OCI-LY1 (cell line): Measurements from ENCODE around the gene VDAC1.

Experiments
- H2AFZ ChIP-seq: fragments of 200-600 bp; sonication (generic), shearing (Covaris generic); 2 replicates; pipeline ENCODE4 v1.6.0; 2014; ENCODE audit warnings: antibody characterized with exemption, mild to moderate bottlenecking, low read length
- H3F3A ChIP-seq: fragments of 200-600 bp; sonication (generic), shearing (Covaris generic); 2 replicates; pipeline ENCODE4 v1.6.0; 2014; ENCODE audit warnings: mild to moderate bottlenecking, antibody characterized with exemption, low read length, moderate library complexity; ENCODE audit not compliant: insufficient read depth
- H3K27ac ChIP-seq: fragments of 200-600 bp; sonication (generic); 2 replicates; pipeline ENCODE4 v1.5.1; 2014; ENCODE audit warnings: low read length, mixed run types, mild to moderate bottlenecking, low read depth; ENCODE audit not compliant: poor library complexity, severe bottlenecking
- H3K27me3 ChIP-seq: fragments of 200-600 bp; sonication (generic); 2 replicates; pipeline ENCODE4 v1.6.0; 2014; ENCODE audit warnings: antibody characterized with exemption, mild to moderate bottlenecking, low read length, moderate library complexity; ENCODE audit not compliant: insufficient read depth
- H3K36me3 ChIP-seq: fragments of 200-600 bp; sonication (generic); 2 replicates; pipeline ENCODE4 v1.6.1; 2014; ENCODE audit warnings: mild to moderate bottlenecking, antibody characterized with exemption, low read length, moderate library complexity, mixed read lengths; ENCODE audit not compliant: insufficient read depth
- H3K4me1 ChIP-seq: fragments of 200-600 bp; sonication (generic); 2 replicates; pipeline ENCODE4 v1.5.1; 2014; ENCODE audit warnings: mild to moderate bottlenecking, low read length, moderate library complexity; ENCODE audit not compliant: insufficient read depth, severe bottlenecking
- H3K4me2 ChIP-seq: fragments of 200-600 bp; sonication (generic), shearing (Covaris generic); 2 replicates; pipeline ENCODE4 v1.6.1; 2014; ENCODE audit warnings: low read length
- H3K4me3 ChIP-seq: fragments of 200-600 bp; sonication (generic); 2 replicates; pipeline ENCODE4 v1.5.1; 2014; ENCODE audit warnings: low read length, low read depth, mild to moderate bottlenecking, mixed read lengths; ENCODE audit not compliant: poor library complexity, severe bottlenecking
- H3K79me2 ChIP-seq: fragments of 200-600 bp; shearing (Covaris generic); 2 replicates; pipeline ENCODE4 v1.6.1; 2016; ENCODE audit warnings: mixed run types, low read length, mixed read lengths; ENCODE audit not compliant: insufficient read depth
- H3K9ac ChIP-seq: fragments of 200-600 bp; sonication (generic), shearing (Covaris generic); 2 replicates; pipeline ENCODE4 v1.6.1; 2014; ENCODE audit warnings: mild to moderate bottlenecking, low read length, mixed read lengths
- H3K9me2 ChIP-seq: fragments of 200-600 bp; sonication (generic), shearing (Covaris generic); 2 replicates; pipeline ENCODE4 v1.6.1; 2014; ENCODE audit warnings: low read depth, mild to moderate bottlenecking, low read length, mixed read lengths
- H3K9me3 ChIP-seq: fragments of 200-600 bp; shearing (Covaris generic); 2 replicates; pipeline ENCODE4 v1.6.1; 2014; ENCODE audit warnings: low read length, mixed read lengths
- H4K20me1 ChIP-seq: fragments of 200-600 bp; sonication (generic), shearing (Covaris generic); 2 replicates; pipeline ENCODE4 v1.6.0; 2016; ENCODE audit warnings: mild to moderate bottlenecking, low read length; ENCODE audit not compliant: insufficient read depth
- EZH2 ChIP-seq: fragments of 200-600 bp; sonication (generic), shearing (Covaris generic); IDR thresholded peaks from 2 replicates; pipeline ENCODE4 v1.8.0; 2017; ENCODE audit warnings: borderline replicate concordance, mixed run types, mild to moderate bottlenecking, antibody characterized with exemption, low read length, moderate library complexity, mixed read lengths
- TF ChIP-seq, protein P1 (sequence below): fragments of 200-600 bp; sonication (generic), shearing (Covaris generic); IDR thresholded peaks from 2 replicates; pipeline ENCODE4 v1.5.1; 2017; ENCODE audit warnings: mild to moderate bottlenecking, antibody characterized with exemption, low read length, moderate library complexity, mixed read lengths

Gene VDAC1

DNA sequence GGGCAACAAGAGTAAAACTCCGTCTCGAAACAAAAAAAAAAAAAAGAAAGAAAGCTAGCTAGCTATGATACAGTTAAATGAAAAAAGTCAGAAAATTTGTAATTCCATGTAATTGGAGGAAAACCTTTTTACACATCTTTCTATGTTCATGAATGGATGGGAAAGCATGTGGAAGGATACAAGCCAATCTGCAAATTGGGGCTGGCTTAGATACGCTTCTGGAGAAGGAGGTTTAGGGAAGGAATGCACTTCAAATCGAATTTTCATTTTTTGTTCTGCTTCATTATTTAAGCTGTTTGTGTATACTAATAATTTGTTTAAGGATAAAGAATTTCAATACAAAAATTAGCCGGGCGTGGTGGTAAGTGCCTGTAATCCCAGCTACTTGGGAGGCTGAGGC, 6.7 kb downstream of the VDAC1 start:
- H3K4me3 ChIP-seq, result no peak overlapping the region
- no peak overlapping the region for H2AFZ ChIP-seq
- H3K4me1 ChIP-seq, result peaks cover 82% of the 10 kb centered on the region
- H3K27me3 ChIP-seq, result no peaks in the 10 kb centered on the region
- peaks cover 28% of the 10 kb centered on the region for H3K36me3 ChIP-seq
- H3K9ac ChIP-seq, result no peak overlapping the region
- TF ChIP-seq EZH2, result no peak
- TF ChIP-seq, protein P1, sequence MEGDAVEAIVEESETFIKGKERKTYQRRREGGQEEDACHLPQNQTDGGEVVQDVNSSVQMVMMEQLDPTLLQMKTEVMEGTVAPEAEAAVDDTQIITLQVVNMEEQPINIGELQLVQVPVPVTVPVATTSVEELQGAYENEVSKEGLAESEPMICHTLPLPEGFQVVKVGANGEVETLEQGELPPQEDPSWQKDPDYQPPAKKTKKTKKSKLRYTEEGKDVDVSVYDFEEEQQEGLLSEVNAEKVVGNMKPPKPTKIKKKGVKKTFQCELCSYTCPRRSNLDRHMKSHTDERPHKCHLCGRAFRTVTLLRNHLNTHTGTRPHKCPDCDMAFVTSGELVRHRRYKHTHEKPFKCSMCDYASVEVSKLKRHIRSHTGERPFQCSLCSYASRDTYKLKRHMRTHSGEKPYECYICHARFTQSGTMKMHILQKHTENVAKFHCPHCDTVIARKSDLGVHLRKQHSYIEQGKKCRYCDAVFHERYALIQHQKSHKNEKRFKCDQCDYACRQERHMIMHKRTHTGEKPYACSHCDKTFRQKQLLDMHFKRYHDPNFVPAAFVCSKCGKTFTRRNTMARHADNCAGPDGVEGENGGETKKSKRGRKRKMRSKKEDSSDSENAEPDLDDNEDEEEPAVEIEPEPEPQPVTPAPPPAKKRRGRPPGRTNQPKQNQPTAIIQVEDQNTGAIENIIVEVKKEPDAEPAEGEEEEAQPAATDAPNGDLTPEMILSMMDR, result no peak
- H3K79me2 ChIP-seq, result peaks cover 82% of the 10 kb centered on the region
- H4K20me1 ChIP-seq, result no peaks in the 10 kb centered on the region
- no peak overlapping the region for H3K27ac ChIP-seq
- H3F3A ChIP-seq, result 0 out of 2 replicates have a peak, but pooled peaks cover 4% of the 10 kb centered on the region
- H3K9me2 ChIP-seq, result no peaks in the 10 kb centered on the region
- no peak overlapping the region for H3K4me2 ChIP-seq
- no peaks in the 10 kb centered on the region for H3K9me3 ChIP-seq

DNA sequence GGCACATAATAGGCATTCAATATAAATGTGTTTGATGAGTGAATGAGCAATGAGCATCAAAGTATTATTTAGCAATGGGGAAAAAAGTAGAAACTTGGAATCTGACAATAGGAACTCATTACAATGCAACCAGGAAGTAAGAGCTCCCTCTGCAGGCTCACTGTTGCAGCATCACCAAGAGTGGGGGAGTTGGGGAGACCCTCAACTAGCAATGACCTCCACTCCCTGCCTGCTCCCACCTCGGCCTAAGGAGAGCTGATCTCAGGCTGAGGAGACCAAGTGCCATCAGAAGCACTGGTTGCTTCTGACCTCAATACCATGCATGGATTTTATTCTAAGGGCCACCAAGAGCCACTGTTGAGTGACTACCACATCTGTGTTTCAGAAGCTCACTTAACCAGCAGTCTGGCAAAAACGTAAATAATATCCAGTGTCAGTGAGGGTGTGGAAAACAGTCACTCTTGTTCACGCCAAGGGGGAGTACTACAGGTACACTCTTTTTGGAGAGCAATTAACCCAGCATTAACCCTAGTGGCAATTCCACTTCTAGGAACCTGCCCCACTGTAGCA, 8.0 kb downstream of the VDAC1 start:
- no peaks in the 10 kb centered on the region for H3K9me2 ChIP-seq
- 0 out of 2 replicates have a peak, but pooled peaks cover 4% of the 10 kb centered on the region for H3F3A ChIP-seq
- H3K9me3 ChIP-seq, result no peaks in the 10 kb centered on the region
- H3K4me2 ChIP-seq, result peak overlapping the region; percentile 59; the same call in 1 of the 2 replicates
- peaks cover 77% of the 10 kb centered on the region for H3K79me2 ChIP-seq
- no peaks in the 10 kb centered on the region for H4K20me1 ChIP-seq
- peaks cover 82% of the 10 kb centered on the region for H3K4me1 ChIP-seq
- peaks cover 16% of the 10 kb centered on the region for H3K36me3 ChIP-seq
- H3K27ac ChIP-seq, result peak overlapping the region; percentile 2
- peak overlapping the region; percentile 14 for H3K4me3 ChIP-seq
- H3K27me3 ChIP-seq, result no peaks in the 10 kb centered on the region
- no peak for TF ChIP-seq EZH2
- TF ChIP-seq, protein P1, result peak; percentile 96
- no peak overlapping the region for H2AFZ ChIP-seq
- no peak overlapping the region for H3K9ac ChIP-seq

DNA sequence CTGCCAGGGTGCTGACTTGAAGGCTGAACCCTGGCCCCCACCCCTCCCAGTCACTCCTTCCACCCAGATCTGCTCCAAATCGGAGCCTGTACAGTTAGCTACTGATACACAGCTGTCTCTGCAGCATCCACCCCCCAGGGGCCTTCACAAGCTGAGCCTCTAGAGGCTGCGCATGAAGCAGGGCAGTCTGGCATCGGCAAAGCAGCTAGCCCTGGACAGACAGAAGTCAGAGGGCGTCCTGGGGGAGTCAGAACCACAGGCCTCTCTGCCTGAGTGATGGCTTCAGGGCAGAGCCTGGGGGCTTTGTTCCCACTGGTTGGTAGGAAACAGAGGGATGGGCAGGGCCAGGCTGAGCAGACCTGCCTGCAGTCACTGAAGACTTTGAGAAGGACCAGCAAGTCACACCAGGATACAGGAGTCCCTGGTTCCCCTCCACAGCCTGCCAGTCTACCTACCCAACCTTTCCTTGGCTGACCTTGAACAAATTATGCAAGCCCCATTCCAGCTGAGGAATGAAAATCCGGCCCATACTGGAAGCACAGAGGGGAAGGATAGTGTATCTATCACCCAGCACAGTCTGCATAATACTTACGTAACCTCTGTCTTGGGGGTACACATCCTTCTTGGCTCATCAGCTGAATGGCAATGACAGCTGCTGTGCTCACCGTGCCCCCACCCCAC, 8.8 kb downstream of the VDAC1 start:
- H3K4me1 ChIP-seq, result peaks cover 83% of the 10 kb centered on the region
- H3K79me2 ChIP-seq, result peaks cover 73% of the 10 kb centered on the region
- peak overlapping the region; percentile 14 for H3K4me3 ChIP-seq
- TF ChIP-seq, protein P1, result no peak; the same call in 1 of the 2 replicates
- TF ChIP-seq EZH2, result no peak
- H2AFZ ChIP-seq, result no peak overlapping the region
- H3F3A ChIP-seq, result 0 out of 2 replicates have a peak, but pooled peaks cover 4% of the 10 kb centered on the region
- peak overlapping the region; percentile 59 for H3K4me2 ChIP-seq
- H3K27ac ChIP-seq, result peak overlapping the region; percentile 65
- no peaks in the 10 kb centered on the region for H3K9me2 ChIP-seq
- no peaks in the 10 kb centered on the region for H3K27me3 ChIP-seq
- H3K36me3 ChIP-seq, result peaks cover 16% of the 10 kb centered on the region
- no peaks in the 10 kb centered on the region for H4K20me1 ChIP-seq
- H3K9me3 ChIP-seq, result no peaks in the 10 kb centered on the region
- peak overlapping the region; percentile 9; the same call in 1 of the 2 replicates for H3K9ac ChIP-seq
